Measurements from ENCODE around the gene EVI5. TPM values are rescaled to one million over a fixed set of nuclear protein-coding genes. Genes with fewer than 3 reads are reported as not detected.

Gene EVI5
- 37.1 and 55.4 TPM in 2 replicates for total RNA-seq

DNA sequence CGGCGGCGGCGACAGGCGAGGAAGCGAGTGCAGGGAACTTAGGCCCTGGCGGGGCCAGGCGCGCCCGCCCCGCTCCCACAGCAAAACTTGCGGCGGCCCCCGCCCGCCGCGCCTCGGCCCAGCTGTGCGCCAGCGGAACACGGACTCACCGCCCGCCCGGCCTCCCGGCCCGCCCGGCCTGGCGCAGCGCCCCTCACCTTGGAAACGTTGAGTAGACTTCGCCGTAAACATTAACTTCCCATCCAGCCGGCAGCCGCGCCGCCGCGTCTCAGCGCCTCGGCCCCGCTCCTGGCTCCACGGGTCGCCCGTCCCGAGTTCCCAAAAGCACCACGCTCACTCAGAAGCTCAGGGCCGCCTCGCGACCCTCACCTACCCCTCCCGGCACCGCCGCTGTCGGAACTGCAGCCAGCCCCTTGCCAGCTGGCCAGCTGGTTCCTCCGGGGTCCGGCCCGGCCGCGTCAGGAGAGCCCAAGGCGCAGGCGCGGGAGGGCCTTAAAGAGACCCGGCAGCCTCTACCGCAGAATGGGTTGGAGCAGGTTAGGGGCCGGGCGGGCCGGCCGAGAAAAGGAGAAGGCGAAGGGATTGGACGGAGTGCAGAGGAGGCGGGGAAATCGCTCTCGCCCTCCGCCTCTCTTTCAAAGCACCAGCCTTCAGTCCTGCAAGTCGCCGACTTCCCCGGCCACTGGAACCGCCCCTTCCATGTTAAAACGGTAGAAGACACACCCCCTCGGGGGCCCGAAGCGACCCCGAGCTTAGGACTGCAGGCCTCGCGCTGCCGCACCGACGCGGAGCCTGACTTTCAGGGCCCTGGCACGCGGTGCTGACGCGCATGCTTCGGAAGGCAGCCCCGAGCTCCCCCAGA, at the start of gene EVI5:
TSS of gene EVI5 (minus strand) at position 470 of the 862 bp plus-strand sequence. CDS start 48,562 bp downstream, outside the sequence.

DNA sequence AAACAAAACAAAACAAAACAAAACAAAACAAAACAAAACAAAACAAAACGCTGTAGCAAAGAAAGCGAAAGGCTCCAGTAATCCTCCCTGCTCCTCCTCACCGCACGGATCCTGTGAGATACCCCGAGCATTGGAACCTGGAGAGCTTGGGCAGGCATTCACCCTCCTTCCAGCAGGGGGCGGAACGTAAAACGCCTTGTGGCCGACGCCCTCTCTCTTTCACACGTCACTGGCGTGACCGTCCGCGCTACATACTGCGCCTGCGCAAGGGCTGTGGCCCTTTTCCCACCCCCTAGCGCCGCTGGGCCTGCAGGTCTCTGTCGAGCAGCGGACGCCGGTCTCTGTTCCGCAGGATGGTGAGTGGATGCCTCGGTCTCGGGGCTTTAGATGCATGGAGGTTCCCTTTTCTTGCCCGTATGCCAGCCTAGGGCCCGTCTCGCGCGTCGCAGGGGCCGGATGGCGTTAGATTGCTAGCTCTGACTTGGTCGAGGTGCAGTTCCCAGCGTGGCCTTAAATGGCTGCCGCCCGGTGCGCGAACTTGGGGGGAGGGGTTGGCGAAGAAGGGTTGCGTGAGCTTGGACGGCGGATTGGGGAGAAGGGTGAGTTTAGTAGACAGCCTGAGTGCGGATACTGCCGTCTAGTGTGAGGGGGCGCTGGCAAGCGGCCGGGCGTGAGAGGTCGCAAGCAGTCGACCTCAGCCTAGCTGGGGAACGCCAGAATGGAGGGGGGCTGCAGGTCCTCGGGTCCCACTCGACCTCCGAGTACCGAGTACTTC, 47.0 kb upstream of the EVI5 start, which contains the start of gene RPL5:
TSS of gene RPL5 (plus strand) at position 279 of the 775 bp plus-strand sequence. CDS start at position 354, 75 bp downstream.

DNA sequence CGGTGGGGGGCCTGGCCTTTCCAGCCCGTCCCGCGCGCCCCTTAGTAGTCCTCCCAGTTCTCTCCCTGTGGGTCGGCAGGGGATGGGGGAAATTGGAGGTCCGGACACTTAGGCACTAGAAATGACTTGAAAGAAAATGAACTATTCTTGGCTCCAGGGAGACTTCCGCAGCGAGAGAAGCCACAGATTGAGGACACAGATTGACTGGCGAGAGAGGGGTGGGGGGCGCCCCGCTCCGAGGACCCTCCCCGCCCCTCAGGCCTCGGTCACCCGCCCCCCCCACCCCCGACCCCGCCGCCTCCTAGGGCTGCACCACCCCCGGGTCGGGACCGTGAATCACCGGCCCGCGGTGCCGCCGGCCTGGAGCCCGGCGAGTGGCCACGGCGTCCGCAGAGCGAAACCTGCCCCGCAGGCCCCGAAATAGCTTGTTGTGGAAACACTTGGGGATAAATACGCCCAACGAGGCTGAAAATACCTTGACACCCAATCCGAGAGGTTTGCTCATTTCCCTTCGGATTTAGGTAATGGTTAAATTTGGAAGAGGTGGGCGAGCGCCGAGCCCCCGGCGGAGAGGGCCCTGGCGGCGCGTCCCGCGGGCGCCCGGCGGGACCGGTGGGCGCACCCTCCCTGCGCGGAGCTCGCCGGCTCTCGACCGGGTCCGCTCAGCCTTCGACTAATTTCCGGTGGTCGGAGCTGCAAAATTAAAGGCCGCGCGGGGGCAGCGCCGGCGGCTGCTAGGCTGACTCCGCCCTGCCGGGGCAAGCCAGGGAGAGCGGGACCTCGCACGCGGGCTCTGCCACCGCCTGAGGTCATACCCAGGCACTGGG, 298.4 kb downstream of the EVI5 start, which contains the start of gene GFI1:
TSS of gene GFI1 (minus strand) at position 675 of the 827 bp plus-strand sequence. CDS start 3,438 bp downstream, outside the sequence.

Other genes with a start within 250 kb of the EVI5 start
- gene RPL5, start 46.9 kb upstream of the EVI5 start, total RNA-seq = 2,096 and 2,880 TPM in 2 replicates
- gene DIPK1A, start 176.4 kb upstream of the EVI5 start, total RNA-seq = 4.7 and 12.3 TPM in 2 replicates